ENCODE measurements around the gene PTAR1.
A peak's percentile ranks its signal among the peaks of the same experiment; 100 is the strongest.
"Not testable (repeated sequence)": the region's sequence is repeated elsewhere in the genome, so short reads cannot be mapped to it uniquely, and the experiment has no call there.

The PTAR1 gene

GRCh38 chr9:69759421-69760277, at the start of gene PTAR1:
TSS of gene PTAR1 (minus strand) at chr9:69760011. CDS start at chr9:69759938, 73 bp downstream.
- peak; percentile 94 for DNase-seq (ENCODE audit: low read depth, low spot score)

- DNase-seq (ENCODE audit: low read depth, low spot score) = peak; percentile 42
Observed at GRCh38 chr9:69809304-69809863, 49.6 kb upstream of the PTAR1 start.

- DNase-seq (ENCODE audit: low read depth, low spot score) = no peak
Observed at GRCh38 chr9:69806627-69807026, 46.8 kb upstream of the PTAR1 start.

GRCh38 chr9:69805962-69806515, 46.2 kb upstream of the PTAR1 start:
- DNase-seq (ENCODE audit: low read depth, low spot score) = no peak

GRCh38 chr9:69801989-69802388, 42.2 kb upstream of the PTAR1 start:
- no peak for DNase-seq (ENCODE audit: low read depth, low spot score)

GRCh38 chr9:69800027-69800426, 40.2 kb upstream of the PTAR1 start:
- DNase-seq (ENCODE audit: low read depth, low spot score) = not testable (repeated sequence)

- not testable (repeated sequence) for DNase-seq (ENCODE audit: low read depth, low spot score)
Observed at GRCh38 chr9:69799521-69799920, 39.7 kb upstream of the PTAR1 start.

GRCh38 chr9:69798744-69799143, 38.9 kb upstream of the PTAR1 start:
- DNase-seq (ENCODE audit: low read depth, low spot score) = no peak

- no peak for DNase-seq (ENCODE audit: low read depth, low spot score)
Observed at GRCh38 chr9:69797675-69798074, 37.9 kb upstream of the PTAR1 start.

GRCh38 chr9:69794356-69794755, 34.5 kb upstream of the PTAR1 start:
- DNase-seq (ENCODE audit: low read depth, low spot score) = no peak

- DNase-seq (ENCODE audit: low read depth, low spot score) = no peak
Observed at GRCh38 chr9:69785757-69786156, 25.9 kb upstream of the PTAR1 start.

- no peak for DNase-seq (ENCODE audit: low read depth, low spot score)
Observed at GRCh38 chr9:69773258-69773657, 13.4 kb upstream of the PTAR1 start.

- no peak for DNase-seq (ENCODE audit: low read depth, low spot score)
Observed at GRCh38 chr9:69771775-69772418, 12.1 kb upstream of the PTAR1 start.

GRCh38 chr9:69768716-69769115, 8.9 kb upstream of the PTAR1 start:
- no peak for DNase-seq (ENCODE audit: low read depth, low spot score)

- no peak for DNase-seq (ENCODE audit: low read depth, low spot score)
Observed at GRCh38 chr9:69768101-69768500, 8.3 kb upstream of the PTAR1 start.

GRCh38 chr9:69763862-69764261, 4.1 kb upstream of the PTAR1 start:
- not testable (repeated sequence) for DNase-seq (ENCODE audit: low read depth, low spot score)

GRCh38 chr9:69762527-69762926, 2.7 kb upstream of the PTAR1 start:
- no peak for DNase-seq (ENCODE audit: low read depth, low spot score)

- no peak for DNase-seq (ENCODE audit: low read depth, low spot score)
Observed at GRCh38 chr9:69760278-69760610, 433 bp upstream of the PTAR1 start.

- DNase-seq (ENCODE audit: low read depth, low spot score) = no peak
Observed at GRCh38 chr9:69759021-69759420, 790 bp downstream of the PTAR1 start.

GRCh38 chr9:69757996-69758675, 1.7 kb downstream of the PTAR1 start:
- no peak for DNase-seq (ENCODE audit: low read depth, low spot score)

GRCh38 chr9:69755205-69755604, 4.6 kb downstream of the PTAR1 start:
- DNase-seq (ENCODE audit: low read depth, low spot score) = no peak

- no peak for DNase-seq (ENCODE audit: low read depth, low spot score)
Observed at GRCh38 chr9:69753830-69754229, 6.0 kb downstream of the PTAR1 start.

Measured in ELF-1 (cell line).